NB4 (cell line): ENCODE measurements around the gene AXIN1.

Experiments used
- MYC ChIP-seq: IDR thresholded peaks from 2 replicates; pipeline ENCODE4 v1.6.1; 2011; ENCODE audit warnings: low read depth, low read length
- POLR2A ChIP-seq: IDR thresholded peaks from 2 replicates; pipeline ENCODE4 v1.6.1; 2011; ENCODE audit warnings: mild to moderate bottlenecking; ENCODE audit not compliant: insufficient read length; ENCODE audit errors: extremely low read depth
- TF ChIP-seq, protein P1 (sequence below): IDR thresholded peaks from one replicate; pipeline ENCODE4 v1.5.1; 2012; ENCODE audit warnings: low read depth, low read length
- TF ChIP-seq, protein P2 (sequence below): IDR thresholded peaks from 2 replicates; pipeline ENCODE4 v1.6.1; 2011; ENCODE audit warnings: low read depth, low read length

DNA sequence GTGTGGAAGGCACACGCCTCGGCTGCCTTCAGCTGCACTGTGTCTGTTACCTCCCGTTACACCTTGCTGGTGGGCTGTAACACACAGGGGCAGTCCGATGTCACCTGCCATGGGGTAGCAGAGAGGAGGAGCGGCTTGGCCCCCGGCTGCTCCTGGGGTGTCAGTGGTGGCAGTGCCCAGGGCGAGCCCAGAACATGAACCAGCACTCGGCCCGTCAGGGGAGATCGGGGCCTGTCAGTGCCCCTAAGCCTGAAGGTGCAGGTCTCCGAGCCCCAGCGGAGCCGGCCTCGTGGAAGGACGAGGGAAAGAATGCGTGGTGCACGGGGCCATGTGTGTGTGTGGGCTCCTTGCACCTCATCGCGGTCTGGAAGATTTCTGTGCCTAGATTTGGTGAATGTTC, 92.2 kb downstream of the AXIN1 start:
- TF ChIP-seq, protein P1, sequence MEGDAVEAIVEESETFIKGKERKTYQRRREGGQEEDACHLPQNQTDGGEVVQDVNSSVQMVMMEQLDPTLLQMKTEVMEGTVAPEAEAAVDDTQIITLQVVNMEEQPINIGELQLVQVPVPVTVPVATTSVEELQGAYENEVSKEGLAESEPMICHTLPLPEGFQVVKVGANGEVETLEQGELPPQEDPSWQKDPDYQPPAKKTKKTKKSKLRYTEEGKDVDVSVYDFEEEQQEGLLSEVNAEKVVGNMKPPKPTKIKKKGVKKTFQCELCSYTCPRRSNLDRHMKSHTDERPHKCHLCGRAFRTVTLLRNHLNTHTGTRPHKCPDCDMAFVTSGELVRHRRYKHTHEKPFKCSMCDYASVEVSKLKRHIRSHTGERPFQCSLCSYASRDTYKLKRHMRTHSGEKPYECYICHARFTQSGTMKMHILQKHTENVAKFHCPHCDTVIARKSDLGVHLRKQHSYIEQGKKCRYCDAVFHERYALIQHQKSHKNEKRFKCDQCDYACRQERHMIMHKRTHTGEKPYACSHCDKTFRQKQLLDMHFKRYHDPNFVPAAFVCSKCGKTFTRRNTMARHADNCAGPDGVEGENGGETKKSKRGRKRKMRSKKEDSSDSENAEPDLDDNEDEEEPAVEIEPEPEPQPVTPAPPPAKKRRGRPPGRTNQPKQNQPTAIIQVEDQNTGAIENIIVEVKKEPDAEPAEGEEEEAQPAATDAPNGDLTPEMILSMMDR, result no peak
- no peak for TF ChIP-seq POLR2A
- TF ChIP-seq, protein P2, sequence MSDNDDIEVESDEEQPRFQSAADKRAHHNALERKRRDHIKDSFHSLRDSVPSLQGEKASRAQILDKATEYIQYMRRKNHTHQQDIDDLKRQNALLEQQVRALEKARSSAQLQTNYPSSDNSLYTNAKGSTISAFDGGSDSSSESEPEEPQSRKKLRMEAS, result no peak
- TF ChIP-seq MYC, result no peak
